H1 (cell line): ENCODE results near the gene PTBP1. TPM values are rescaled to one million over a fixed set of nuclear protein-coding genes. Genes with fewer than 3 reads are reported as not detected.

Experiments used
- CTCF ChIA-PET: fragments of 300-600 bp; sonication (Branson Sonifier 250); formaldehyde crosslinking; loops from one replicate; lab custom pipeline; 2021; ENCODE audit not compliant: partially characterized antibody; lab: Charles Lee
- POLR2A ChIA-PET: fragments of 300-600 bp; sonication (Branson Sonifier 250); formaldehyde crosslinking; loops from one replicate; lab custom pipeline; 2021; ENCODE audit warnings: inconsistent platforms; ENCODE audit not compliant: partially characterized antibody; lab: Charles Lee
- DNase-seq, 2 experiments: peaks; one replicate each; pipeline versions ENCODE4 v3.0.0 to v3.0.0-alpha.2; 2010 to 2022; ENCODE audit warnings: low spot score in 2 of 2, low read depth in 1 of 2, mixed read lengths in 1 of 2
- FAIRE-seq: peaks from 2 replicates; lab custom pipeline; 2011; peaks lifted over from hg19 to GRCh38; lab: Jason Lieb, UNC
- H2AFZ ChIP-seq: 2 replicates; pipeline ENCODE4 v1.8.1; 2012; ENCODE audit warnings: low read length, inconsistent platforms
- H2AK5ac ChIP-seq: 2 replicates; pipeline ENCODE4 v1.6.1; 2013; ENCODE audit warnings: low read depth, low read length
- H2BK120ac ChIP-seq: replicated peaks from 2 replicates; pipeline ENCODE3; 2013; ENCODE audit warnings: low read depth, low read length, inconsistent platforms
- H2BK12ac ChIP-seq: 2 replicates; pipeline ENCODE4 v1.6.1; 2013; ENCODE audit warnings: low read depth, low read length
- H2BK15ac ChIP-seq: 2 replicates; pipeline ENCODE4 v1.6.1; 2013; ENCODE audit warnings: low read length
- H2BK20ac ChIP-seq: 2 replicates; pipeline ENCODE4 v1.6.1; 2013; ENCODE audit warnings: low read length
- H2BK5ac ChIP-seq: 2 replicates; pipeline ENCODE4 v1.6.1; 2013; ENCODE audit warnings: low read depth, low read length
- H3K14ac ChIP-seq: 2 replicates; pipeline ENCODE4 v1.6.1; 2013; ENCODE audit warnings: inconsistent platforms; ENCODE audit not compliant: insufficient read length
- H3K18ac ChIP-seq: 2 replicates; pipeline ENCODE4 v1.6.1; 2013; ENCODE audit warnings: low read length; ENCODE audit errors: extremely low read depth
- H3K23ac ChIP-seq: 2 replicates; pipeline ENCODE4 v1.6.1; 2013; ENCODE audit warnings: inconsistent platforms; ENCODE audit not compliant: insufficient read length
- H3K23me2 ChIP-seq: 2 replicates; pipeline ENCODE4 v1.6.1; 2013; ENCODE audit warnings: low read depth, low read length
- H3K27ac ChIP-seq: 2 replicates; pipeline ENCODE4 v1.6.1; 2011; ENCODE audit warnings: low read depth, low read length, inconsistent platforms
- H3K27me3 ChIP-seq, 4 experiments: replicated peaks in 1 of 4; 1 replicate in 1 of 4; 2 replicates in 3 of 4; pipeline versions ENCODE4 v1.6.1 to v1.8.1; 2011 to 2013; ENCODE audit warnings: low read length in 3 of 4, mild to moderate bottlenecking in 3 of 4, inconsistent platforms in 2 of 4, mixed read lengths in 2 of 4, moderate library complexity in 1 of 4; ENCODE audit not compliant: control insufficient read depth in 3 of 4, insufficient read depth in 3 of 4; ENCODE audit errors: extremely low read depth in 1 of 4
- H3K36me3 ChIP-seq, 4 experiments: 2 replicates each; pipeline versions ENCODE4 v1.6.1 to v1.8.1; 2011 to 2013; ENCODE audit warnings: mild to moderate bottlenecking in 4 of 4, low read length in 3 of 4, moderate library complexity in 2 of 4, control low read depth in 1 of 4, inconsistent platforms in 1 of 4; ENCODE audit not compliant: insufficient read depth in 4 of 4, control insufficient read depth in 2 of 4
- H3K4ac ChIP-seq: replicated peaks from 2 replicates; pipeline ENCODE3; 2013; ENCODE audit warnings: low read length, low read depth, mixed read lengths, inconsistent platforms; ENCODE audit not compliant: insufficient read length
- H3K4me1 ChIP-seq, 4 experiments: replicated peaks in 1 of 4; 1 replicate in 1 of 4; 2 replicates in 3 of 4; pipeline versions ENCODE4 v1.6.1 to v1.8.1; 2011 to 2013; ENCODE audit warnings: low read length in 3 of 4, inconsistent platforms in 2 of 4, mixed read lengths in 1 of 4; ENCODE audit not compliant: insufficient read depth in 4 of 4, control insufficient read depth in 3 of 4
- H3K4me2 ChIP-seq, 2 experiments: 2 replicates each; pipeline versions ENCODE4 v1.6.1 to v1.8.1; 2011 to 2013; ENCODE audit warnings: low read depth in 2 of 2, low read length in 2 of 2, control low read depth in 1 of 2, inconsistent platforms in 1 of 2, mild to moderate bottlenecking in 1 of 2; ENCODE audit not compliant: insufficient read depth in 1 of 2
- H3K4me3 ChIP-seq, 4 experiments: fragments of 200-600, 300-600 bp in 1 of 4; sonication (generic), shearing (Covaris generic), sonication (Bioruptor Twin) in 1 of 4; 2 replicates each; pipeline versions ENCODE4 v1.5.1 to v1.8.1; 2011 to 2016; ENCODE audit warnings: low read length in 4 of 4, low read depth in 3 of 4, control low read depth in 2 of 4, inconsistent platforms in 2 of 4, mild to moderate bottlenecking in 2 of 4, mixed read lengths in 1 of 4, moderate library complexity in 1 of 4; ENCODE audit not compliant: insufficient read depth in 2 of 4; ENCODE audit errors: extremely low read depth in 1 of 4
- H3K56ac ChIP-seq: replicated peaks from 2 replicates; pipeline ENCODE3; 2013; ENCODE audit warnings: low read depth, mild to moderate bottlenecking, mixed read lengths, low read length, inconsistent platforms; ENCODE audit not compliant: insufficient read length
- H3K79me1 ChIP-seq: 2 replicates; pipeline ENCODE4 v1.6.1; 2013; ENCODE audit warnings: low read depth, low read length, control low read depth
- H3K79me2 ChIP-seq, 2 experiments: 2 replicates each; pipeline versions ENCODE4 v1.6.1 to v1.8.1; 2012 to 2013; ENCODE audit warnings: low read length in 2 of 2, mild to moderate bottlenecking in 2 of 2, inconsistent platforms in 1 of 2; ENCODE audit not compliant: insufficient read depth in 2 of 2, control insufficient read depth in 1 of 2
- H3K9ac ChIP-seq, 4 experiments: replicated peaks in 1 of 4; 1 replicate in 1 of 4; 2 replicates in 3 of 4; pipeline versions ENCODE4 v1.6.1 to v1.8.1; 2011 to 2013; ENCODE audit warnings: low read depth in 3 of 4, low read length in 3 of 4, control low read depth in 2 of 4, mild to moderate bottlenecking in 2 of 4, moderate library complexity in 2 of 4, inconsistent platforms in 1 of 4; ENCODE audit errors: extremely low read depth in 1 of 4
- H3K9me3 ChIP-seq, 2 experiments: 2 replicates each; pipeline versions ENCODE4 v1.6.1 to v1.8.1; 2012 to 2013; ENCODE audit warnings: mild to moderate bottlenecking in 2 of 2, moderate library complexity in 2 of 2, control low read depth in 1 of 2, inconsistent platforms in 1 of 2, low read depth in 1 of 2, low read length in 1 of 2, mixed read lengths in 1 of 2; ENCODE audit not compliant: insufficient read depth in 2 of 2
- H4K20me1 ChIP-seq, 2 experiments: replicated peaks in 1 of 2; 2 replicates each; pipeline versions ENCODE3 to v1.8.1; 2011 to 2013; ENCODE audit warnings: inconsistent platforms in 2 of 2, low read length in 2 of 2, mild to moderate bottlenecking in 1 of 2; ENCODE audit not compliant: insufficient read depth in 2 of 2, control insufficient read depth in 1 of 2
- H4K5ac ChIP-seq: 2 replicates; pipeline ENCODE4 v1.6.1; 2013; ENCODE audit warnings: low read length, low read depth, mixed read lengths, inconsistent platforms; ENCODE audit not compliant: insufficient read length
- H4K8ac ChIP-seq: 2 replicates; pipeline ENCODE4 v1.8.0; 2013; ENCODE audit warnings: mild to moderate bottlenecking, moderate library complexity, low read length, inconsistent platforms; ENCODE audit not compliant: insufficient read depth; ENCODE audit errors: extremely low read depth
- H4K91ac ChIP-seq: replicated peaks from 2 replicates; pipeline ENCODE3; 2013; ENCODE audit warnings: low read length, mixed read lengths, inconsistent platforms; ENCODE audit not compliant: insufficient read length
- JUND ChIP-seq: IDR thresholded peaks from 2 replicates; pipeline ENCODE4 v1.6.1; 2011; ENCODE audit warnings: mild to moderate bottlenecking, improper control_type of control experiment, low read length
- KDM4A ChIP-seq: IDR thresholded peaks from one replicate; pipeline ENCODE4 v1.7.1; 2012; ENCODE audit warnings: low read depth, mild to moderate bottlenecking, moderate library complexity, low read length, inconsistent platforms; ENCODE audit not compliant: severe bottlenecking
- NRF1 ChIP-seq: IDR thresholded peaks from 2 replicates; pipeline ENCODE4 v1.6.1; 2011; ENCODE audit warnings: mild to moderate bottlenecking, low read depth, low read length, improper control_type of control experiment
- SP4 ChIP-seq: IDR thresholded peaks from 2 replicates; pipeline ENCODE4 v1.6.1; 2012; ENCODE audit warnings: low read length, inconsistent platforms
- TBP ChIP-seq: IDR thresholded peaks from 2 replicates; pipeline ENCODE4 v1.6.1; 2011; ENCODE audit warnings: low read depth, low read length, improper control_type of control experiment
- YY1 ChIP-seq: IDR thresholded peaks from 2 replicates; pipeline ENCODE4 v1.6.1; 2011; ENCODE audit warnings: low read depth, mild to moderate bottlenecking, low read length
- WGBS, 2 experiments: shearing (Covaris generic) in 1 of 2; methylation state at CpG; one replicate each; pipeline versions ENCODE4 v1.1.6 to v1.1.7; 2013 to 2015; ENCODE audit warnings: low lambda C conversion rate in 2 of 2, mixed read lengths in 2 of 2, inconsistent platforms in 1 of 2, low coverage in 1 of 2, missing lambda C conversion rate in 1 of 2; ENCODE audit not compliant: insufficient replicate concordance in 2 of 2, insufficient coverage in 1 of 2, insufficient read length in 1 of 2; ENCODE audit errors: extremely low coverage in 1 of 2, missing lambda C conversion rate in 1 of 2; 5-methylcytosine and 5-hydroxymethylcytosine counted together
- long read RNA-seq, 2 experiments: library from RNA in 1 of 2; library from capped mRNA in 1 of 2; stranded (forward); transcript quantifications; one replicate each; pipeline ENCODE4 v2.0.0, GENCODE V29; 2021; ENCODE audit warnings: inconsistent platforms in 1 of 2
- polyA minus RNA-seq, 3 experiments: library from RNA; depleted of rRNA, polyadenylated mRNA; stranded (reverse); fragments of >200 nt; gene quantifications; 1 replicate in 2 of 3; 2 replicates in 1 of 3; pipeline ENCODE4 v1.2.3, GENCODE V29; 2011
- polyA plus RNA-seq, 7 experiments: library from polyadenylated mRNA; depleted of rRNA in 3 of 7; stranded (reverse) in 5 of 7; unstranded in 2 of 7; fragments of >200 nt in 5 of 7; fragments of 200-250 nt in 2 of 7; gene quantifications; 1 replicate in 5 of 7; 2 replicates in 1 of 7; 4 replicates in 1 of 7; pipeline versions ENCODE4 v1.2.1 to v1.2.3, GENCODE V29; 2011 to 2013; ENCODE audit warnings: missing spikeins in 2 of 7, mixed read lengths in 2 of 7
- total RNA-seq: library from RNA; stranded (reverse); fragmentation: NEBNext Ultra II Directional; extraction: Animal tissue kit (Norgen Biotek cat#: 25700); gene quantifications from 2 replicates; pipeline ENCODE4 v1.2.1, GENCODE V29; 2021
- TF ChIP-seq, protein P1 (sequence below): IDR thresholded peaks from 2 replicates; pipeline ENCODE4 v1.6.1; 2012; ENCODE audit warnings: low read length, inconsistent platforms

Gene PTBP1
- total RNA-seq = 873 and 888 TPM in 2 replicates
- 528 and 645 TPM in 2 replicates for polyA plus RNA-seq (2011; rRNA removed)
- 260 TPM for polyA plus RNA-seq (2011; cell fraction: cytosol; rRNA removed)
- polyA plus RNA-seq (2011; cell fraction: nucleus; rRNA removed) = 826 TPM
- polyA plus RNA-seq (2012, experiment 1 of 2) = 649 to 848 TPM (median 690 TPM) in 4 replicates
- polyA plus RNA-seq (2012, experiment 2 of 2) = 847 TPM
- 606 TPM for polyA plus RNA-seq (2013, experiment 1 of 2)
- polyA plus RNA-seq (2013, experiment 2 of 2) = 550 TPM
- 439 and 460 TPM in 2 replicates for polyA minus RNA-seq (2011; rRNA and poly(A)+ RNA removed)
- polyA minus RNA-seq (2011; cell fraction: cytosol; rRNA and poly(A)+ RNA removed) = 362 TPM
- 312 TPM for polyA minus RNA-seq (2011; cell fraction: nucleus; rRNA and poly(A)+ RNA removed)
- long read RNA-seq, experiment 1, transcript PTBP1-206 (4 exons, 1,217 nt) = major isoform, 21 of 599 reads
- long read RNA-seq, experiment 1, partial matches to known transcripts = 430 of 599 reads
- long read RNA-seq, experiment 1, other reads (novel, unspliced or antisense) = 143 of 599 reads
- long read RNA-seq, experiment 2, partial matches to known transcripts = 2 of 10 reads
- long read RNA-seq, experiment 2, other reads (novel, unspliced or antisense) = 8 of 10 reads

DNA sequence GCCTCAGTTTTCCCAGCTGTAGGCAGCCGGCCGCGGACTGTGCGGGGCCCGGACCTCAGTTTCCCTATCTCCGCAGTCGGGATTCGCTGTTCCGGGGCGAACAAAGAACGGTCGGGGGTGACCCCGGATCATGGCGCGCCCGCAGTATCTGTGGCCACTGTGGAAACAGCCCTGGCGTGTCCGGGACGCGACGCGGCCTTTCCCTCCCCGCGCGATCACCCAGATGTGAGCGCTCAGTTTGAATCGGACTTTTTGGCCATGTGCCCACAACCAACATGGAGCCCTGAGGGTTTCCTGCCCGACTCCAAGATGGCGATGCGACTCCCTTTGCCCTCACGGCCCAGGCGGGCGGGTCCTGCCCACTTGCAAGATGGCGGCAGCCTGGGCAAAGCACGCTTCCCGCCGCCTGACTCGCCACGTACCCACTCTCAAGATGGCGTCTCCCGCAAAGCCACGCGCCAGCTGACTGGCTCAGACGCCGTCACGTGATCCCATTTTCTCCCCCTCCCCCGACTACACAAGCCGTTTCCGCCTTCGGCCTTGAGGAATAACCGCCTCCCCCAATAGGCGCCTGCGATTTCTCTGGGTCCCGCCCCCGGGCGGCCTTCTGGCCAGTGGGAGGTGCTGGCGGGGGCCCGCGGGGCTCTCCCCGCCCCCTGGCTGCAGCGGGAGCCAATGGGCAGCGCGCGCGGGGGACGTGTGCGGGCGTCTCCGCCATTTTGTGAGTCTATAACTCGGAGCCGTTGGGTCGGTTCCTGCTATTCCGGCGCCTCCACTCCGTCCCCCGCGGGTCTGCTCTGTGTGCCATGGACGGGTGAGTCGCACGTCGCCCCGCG, at the start of gene PTBP1:
TSS of gene PTBP1 (plus strand) at position 761 of the 836 bp plus-strand sequence. CDS start at position 807, 46 bp downstream.
- 8% methylated on average over 68 of the region's 83 CpGs; no CpG with 5 or more reads in 1 of the 2 experiments for WGBS, 2 experiments
- DNase-seq (peak; percentile 96 to 100), FAIRE-seq (peak; percentile 93)
- Histone ChIP-seq H3K27ac (peak within 1 kb of the TSS; percentile 75), H3K9ac (peak within 1 kb of the TSS; percentile 86 to 98 (median 93)), H3K23ac (no peak within 1 kb of the TSS), H4K20me1 (peaks cover 30 to 32% of the 10 kb centered on the region in 2 experiments), H2BK20ac (no peak within 1 kb of the TSS), H4K8ac (peak within 1 kb of the TSS; percentile 96), H3K79me1 (no peaks in the 10 kb centered on the region), H4K5ac (peak within 1 kb of the TSS; percentile 34), H3K4me1 (peaks cover 0 to 32% (median 23%) of the 10 kb centered on the region in 4 experiments; a peak in 6 of 7 replicates), H3K9me3 (no peaks in the 10 kb centered on the region), H3K18ac (peak within 1 kb of the TSS; percentile 88), H3K23me2 (peaks cover 10% of the 10 kb centered on the region; the same call in 1 of the 2 replicates), H2BK15ac (no peak within 1 kb of the TSS), H3K14ac (no peak within 1 kb of the TSS), H3K4ac (peak within 1 kb of the TSS; percentile 94), H2AFZ (no peak within 1 kb of the TSS), H2BK5ac (peak within 1 kb of the TSS; percentile 71), H3K79me2 (peaks cover 40 to 41% of the 10 kb centered on the region in 2 experiments), H4K91ac (peak within 1 kb of the TSS; percentile 91), H2BK120ac (peak within 1 kb of the TSS; percentile 72), H3K4me3 (peak within 1 kb of the TSS; percentile 88 to 100 (median 96)), H2AK5ac (no peak within 1 kb of the TSS), H3K36me3 (peaks cover 0 to 20% (median 16%) of the 10 kb centered on the region in 4 experiments; a peak in 7 of 8 replicates), H3K56ac (no peak within 1 kb of the TSS), H2BK12ac (no peak within 1 kb of the TSS), H3K27me3 (no peaks in the 10 kb centered on the region), H3K4me2 (peak within 1 kb of the TSS; percentile 62 to 93)
- POLR2A ChIA-PET = interaction anchor here (0.7 to 16.9 kb wide), 18 partner anchors 7 to 159 kb away, joined by 3 to 277 read pairs (median 6); partner anchors contain the start of genes AZU1, PLPPR3 and RNF126
- CTCF ChIA-PET = no interaction called here
- TF ChIP-seq KDM4A (no peak), JUND (no peak), YY1 (peak; percentile 100), SP4 (peak; percentile 69; the same call in 1 of the 2 replicates), TBP (peak; percentile 92), NRF1 (no peak)
- TF ChIP-seq, protein P1, sequence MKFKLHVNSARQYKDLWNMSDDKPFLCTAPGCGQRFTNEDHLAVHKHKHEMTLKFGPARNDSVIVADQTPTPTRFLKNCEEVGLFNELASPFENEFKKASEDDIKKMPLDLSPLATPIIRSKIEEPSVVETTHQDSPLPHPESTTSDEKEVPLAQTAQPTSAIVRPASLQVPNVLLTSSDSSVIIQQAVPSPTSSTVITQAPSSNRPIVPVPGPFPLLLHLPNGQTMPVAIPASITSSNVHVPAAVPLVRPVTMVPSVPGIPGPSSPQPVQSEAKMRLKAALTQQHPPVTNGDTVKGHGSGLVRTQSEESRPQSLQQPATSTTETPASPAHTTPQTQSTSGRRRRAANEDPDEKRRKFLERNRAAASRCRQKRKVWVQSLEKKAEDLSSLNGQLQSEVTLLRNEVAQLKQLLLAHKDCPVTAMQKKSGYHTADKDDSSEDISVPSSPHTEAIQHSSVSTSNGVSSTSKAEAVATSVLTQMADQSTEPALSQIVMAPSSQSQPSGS = 0 out of 2 replicates have a peak, but pooled peaks have one; percentile 39
